ENCODE measurements around the gene TAS2R13. TPM values are rescaled to one million over a fixed set of nuclear protein-coding genes. Genes with fewer than 3 reads are reported as not detected.

The TAS2R13 gene, protein sequence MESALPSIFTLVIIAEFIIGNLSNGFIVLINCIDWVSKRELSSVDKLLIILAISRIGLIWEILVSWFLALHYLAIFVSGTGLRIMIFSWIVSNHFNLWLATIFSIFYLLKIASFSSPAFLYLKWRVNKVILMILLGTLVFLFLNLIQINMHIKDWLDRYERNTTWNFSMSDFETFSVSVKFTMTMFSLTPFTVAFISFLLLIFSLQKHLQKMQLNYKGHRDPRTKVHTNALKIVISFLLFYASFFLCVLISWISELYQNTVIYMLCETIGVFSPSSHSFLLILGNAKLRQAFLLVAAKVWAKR
- 0.69 and 0.95 TPM in 2 replicates for total RNA-seq

GRCh38 chr12:10909462-10909861, at the start of gene TAS2R13:
TAS2R13 (minus strand) TSS chr12:10909562; CDS start chr12:10909298, 264 bp downstream.

DNA sequence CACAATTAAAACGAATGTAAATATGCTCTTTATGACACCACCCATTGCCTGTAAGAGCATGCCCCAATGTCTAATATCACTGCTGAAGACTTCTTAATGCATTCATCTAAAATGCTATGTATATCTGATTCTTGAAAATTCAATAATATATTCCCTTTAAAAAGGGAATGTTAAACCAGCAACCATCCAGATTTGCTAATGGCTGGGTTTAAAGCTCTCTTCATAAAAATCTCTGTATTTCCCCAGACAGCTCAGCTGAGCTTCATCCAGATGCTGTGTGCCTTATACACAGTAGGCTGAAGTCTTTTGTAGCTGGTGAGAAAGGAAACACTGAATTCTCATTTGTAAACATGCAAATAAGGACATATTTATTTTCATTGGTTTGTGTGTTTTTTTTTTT, 29.8 kb upstream of the TAS2R13 start, which contains the start of gene TAS2R14:
TSS of gene TAS2R14 (minus strand) at position 101 of the 400 bp plus-strand sequence. CDS start at position 45, 56 bp downstream.

DNA sequence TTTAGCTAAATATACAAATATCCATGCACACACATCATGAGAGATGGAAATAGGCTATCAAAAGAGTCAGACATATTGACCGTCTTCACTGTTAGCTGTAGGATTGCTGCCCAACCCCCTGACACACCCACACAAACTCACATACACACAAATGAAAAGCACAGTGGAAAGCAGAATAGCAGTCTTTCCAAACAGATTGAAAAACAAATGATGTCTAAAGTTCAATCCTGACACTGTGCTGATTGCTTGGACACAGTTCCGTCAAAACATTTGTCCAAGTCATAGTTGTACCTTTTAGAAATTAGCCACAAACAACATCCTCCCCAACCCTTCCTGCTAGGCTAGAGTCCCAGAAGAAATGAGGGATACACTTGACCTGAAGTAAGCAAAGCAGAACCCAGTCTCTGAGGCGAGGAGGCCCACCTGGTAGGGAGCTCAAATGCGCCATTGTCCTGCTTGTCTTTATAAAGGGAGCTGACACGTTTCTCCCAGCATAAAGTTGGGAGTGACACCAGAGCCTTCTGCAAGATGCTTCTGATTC, 19.5 kb upstream of the TAS2R13 start, which contains the start of gene PRH2:
TSS of gene PRH2 (plus strand) at position 491 of the 541 bp plus-strand sequence. CDS start at position 529, 38 bp downstream.

GRCh38 chr12:10884086-10884725, 25.2 kb downstream of the TAS2R13 start, which contains the start of gene PRH1:
PRH1 (minus strand) TSS chr12:10884255; CDS start chr12:10884217, 38 bp downstream.

Other genes starting within 250 kb of the TAS2R13 start
- 0.16 and 0.69 TPM in 2 replicates for gene STYK1, start 235.5 kb downstream of the TAS2R13 start, total RNA-seq
- gene YBX3, start 186.2 kb downstream of the TAS2R13 start, total RNA-seq, result 72.3 and 86.2 TPM in 2 replicates
- gene TAS2R7, start 106.9 kb downstream of the TAS2R13 start, total RNA-seq, result not detected in 2 replicates
- 0.26 TPM in 1 of 2 replicates, not detected in the other for gene TAS2R8, start 102.3 kb downstream of the TAS2R13 start, total RNA-seq
- gene TAS2R9, start 99.4 kb downstream of the TAS2R13 start, total RNA-seq, result 0.09 and 0.16 TPM in 2 replicates
- 0.60 and 1.3 TPM in 2 replicates for gene TAS2R10, start 83.2 kb downstream of the TAS2R13 start, total RNA-seq
- gene PRR4, start 60.1 kb downstream of the TAS2R13 start, total RNA-seq, result 0.32 and 0.60 TPM in 2 replicates
- 15.9 and 21.0 TPM in 2 replicates for gene PRH1, start 25.3 kb downstream of the TAS2R13 start, total RNA-seq
- gene PRH2, start 19.7 kb upstream of the TAS2R13 start, total RNA-seq, result 0.63 TPM in 1 of 2 replicates, not detected in the other
- gene TAS2R14, start 29.7 kb upstream of the TAS2R13 start, total RNA-seq, result 1.7 and 2.0 TPM in 2 replicates
- 1.5 and 1.7 TPM in 2 replicates for gene TAS2R50, start 77.3 kb upstream of the TAS2R13 start, total RNA-seq
- 1.6 and 2.5 TPM in 2 replicates for gene TAS2R20, start 88.7 kb upstream of the TAS2R13 start, total RNA-seq
- 3.9 and 4.6 TPM in 2 replicates for gene TAS2R19, start 113.1 kb upstream of the TAS2R13 start, total RNA-seq
- 1.6 and 3.0 TPM in 2 replicates for gene TAS2R31, start 121.8 kb upstream of the TAS2R13 start, total RNA-seq
- gene TAS2R46, start 152.7 kb upstream of the TAS2R13 start, total RNA-seq, result 1.2 and 1.7 TPM in 2 replicates
- 0.63 and 1.0 TPM in 2 replicates for gene TAS2R43, start 182.8 kb upstream of the TAS2R13 start, total RNA-seq
- gene TAS2R30, start 225.1 kb upstream of the TAS2R13 start, total RNA-seq, result 2.2 and 3.5 TPM in 2 replicates

All from bronchial smooth muscle cell (primary cell).